T-helper 2 cell (primary cell): ENCODE results near the gene CHAF1A.

Experiments used
- DNase-seq, 5 experiments: peaks; one replicate each; pipeline versions ENCODE4 v3.0.0 to v3.0.0-alpha.2; 2012 to 2022

Gene CHAF1A

DNA sequence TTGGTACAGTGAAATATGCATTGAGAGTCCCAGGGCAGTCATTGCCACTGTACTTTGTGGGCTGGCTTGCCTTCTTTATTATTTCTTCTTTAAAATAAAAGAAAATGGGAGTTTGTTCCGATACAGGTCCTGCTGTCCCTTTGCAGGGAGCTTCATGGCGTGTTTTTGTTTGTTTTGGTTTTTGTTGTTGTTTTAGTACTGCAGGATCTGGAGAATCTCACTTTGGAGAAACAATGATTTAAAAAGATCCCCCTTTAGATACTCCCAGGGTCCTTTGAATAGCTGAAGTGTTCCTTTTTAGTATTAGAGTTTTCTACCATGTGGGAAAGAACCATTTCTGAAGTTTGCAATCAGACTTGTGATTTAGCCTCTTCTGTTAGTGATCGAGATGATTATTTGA is 11.1 kb downstream of the CHAF1A start:
- DNase-seq = no peak

GRCh38 chr19:4414144-4414799 is 11.8 kb downstream of the CHAF1A start:
- no peak for DNase-seq

DNA sequence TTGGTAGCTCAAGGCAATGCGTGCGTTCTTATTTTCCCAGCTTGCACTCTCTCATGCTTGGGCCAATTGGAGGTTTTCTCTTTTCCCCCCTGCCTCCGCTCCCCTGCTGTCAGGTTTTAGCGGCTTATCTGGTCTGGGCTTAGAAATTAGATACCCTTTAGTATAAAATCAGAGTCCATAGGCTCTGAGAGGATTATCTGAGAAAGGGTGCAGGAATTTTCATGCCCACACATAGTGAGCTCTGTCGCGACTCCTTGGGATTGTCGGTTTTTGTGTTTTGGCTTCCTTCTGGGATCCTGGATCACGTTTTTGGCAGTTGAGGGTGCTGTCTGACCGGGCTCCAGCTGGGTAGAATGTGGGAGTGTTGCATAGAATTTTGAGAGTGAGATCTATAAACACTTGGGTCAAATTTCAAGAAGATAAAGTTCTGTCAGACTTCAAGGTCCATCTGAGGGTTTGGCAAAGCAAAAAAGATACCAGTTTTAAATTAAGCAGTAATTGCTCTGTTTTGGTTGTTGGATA is 12.4 kb downstream of the CHAF1A start:
- DNase-seq = no peak

DNA sequence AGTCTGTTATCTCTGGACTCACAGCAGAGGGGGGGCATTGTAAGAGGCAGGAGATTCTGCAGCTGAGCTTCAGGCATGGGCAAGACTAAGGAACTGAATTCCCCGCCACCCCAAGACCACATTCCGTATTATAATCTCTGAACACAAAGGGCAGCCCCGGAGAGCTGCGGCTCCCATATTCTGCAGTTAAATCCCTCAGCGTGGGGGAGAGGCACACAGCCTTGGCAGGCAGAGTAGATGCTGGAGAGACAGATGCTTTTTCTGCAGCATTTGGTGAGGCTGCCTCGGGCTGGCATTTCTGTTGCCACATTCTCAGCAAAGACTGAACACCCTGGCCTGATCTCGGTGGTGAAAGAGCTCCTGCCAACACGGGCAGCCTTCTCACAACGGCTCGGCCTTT is 12.9 kb downstream of the CHAF1A start:
- no peak for DNase-seq

DNA sequence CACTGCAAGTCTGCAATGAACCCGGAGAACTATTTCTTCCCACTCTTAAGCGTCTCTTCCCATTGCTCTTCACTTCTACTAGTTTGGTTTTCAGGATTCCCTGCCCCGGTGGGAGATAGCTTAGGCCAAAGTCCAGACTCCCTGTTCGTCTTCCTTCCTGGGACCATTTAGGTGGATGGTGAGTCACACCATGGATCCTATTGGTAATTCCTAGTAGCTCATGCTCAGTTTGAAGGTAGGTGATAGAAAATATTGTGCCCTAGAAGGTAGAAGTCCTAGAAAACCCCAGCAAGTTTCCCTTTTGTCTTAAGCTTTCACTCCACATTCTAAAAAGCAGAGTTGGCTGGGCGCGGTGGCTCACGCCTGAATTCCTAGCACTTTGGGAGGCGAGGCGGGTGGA is 13.8 kb downstream of the CHAF1A start:
- DNase-seq = no peak

- DNase-seq = no peak
Observed at GRCh38 chr19:4423416-4424126, 21.1 kb downstream of the CHAF1A start.

- no peak for DNase-seq
Observed at GRCh38 chr19:4425537-4425936, 23.1 kb downstream of the CHAF1A start.

GRCh38 chr19:4428326-4428975 is 26.0 kb downstream of the CHAF1A start:
- no peak for DNase-seq

DNA sequence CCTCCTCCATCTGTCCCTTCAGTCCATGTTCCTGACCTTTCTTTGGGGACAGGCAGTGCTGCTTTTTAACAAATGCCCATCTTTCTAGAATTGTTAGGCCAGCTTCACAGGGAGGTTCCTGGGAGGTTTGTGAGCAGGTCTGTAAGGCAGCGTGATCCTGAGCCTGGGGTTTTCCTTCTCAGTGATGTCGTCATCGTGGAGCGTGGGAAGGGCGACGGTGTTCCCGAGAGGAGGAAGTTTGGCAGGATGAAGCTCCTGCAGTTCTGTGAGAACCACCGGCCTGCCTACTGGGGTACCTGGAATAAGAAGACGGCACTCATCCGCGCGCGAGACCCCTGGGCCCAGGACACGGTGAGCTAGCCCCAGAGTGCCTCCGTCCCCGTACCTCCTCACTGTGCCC is 26.8 kb downstream of the CHAF1A start:
- no peak for DNase-seq

GRCh38 chr19:4429771-4430171 is 27.3 kb downstream of the CHAF1A start:
- DNase-seq = no peak

- DNase-seq = no peak
Observed at GRCh38 chr19:4430760-4431159, 28.3 kb downstream of the CHAF1A start.

GRCh38 chr19:4431296-4431695 is 28.9 kb downstream of the CHAF1A start:
- DNase-seq = no peak

GRCh38 chr19:4431808-4432674 is 29.6 kb downstream of the CHAF1A start:
- DNase-seq = no peak

DNA sequence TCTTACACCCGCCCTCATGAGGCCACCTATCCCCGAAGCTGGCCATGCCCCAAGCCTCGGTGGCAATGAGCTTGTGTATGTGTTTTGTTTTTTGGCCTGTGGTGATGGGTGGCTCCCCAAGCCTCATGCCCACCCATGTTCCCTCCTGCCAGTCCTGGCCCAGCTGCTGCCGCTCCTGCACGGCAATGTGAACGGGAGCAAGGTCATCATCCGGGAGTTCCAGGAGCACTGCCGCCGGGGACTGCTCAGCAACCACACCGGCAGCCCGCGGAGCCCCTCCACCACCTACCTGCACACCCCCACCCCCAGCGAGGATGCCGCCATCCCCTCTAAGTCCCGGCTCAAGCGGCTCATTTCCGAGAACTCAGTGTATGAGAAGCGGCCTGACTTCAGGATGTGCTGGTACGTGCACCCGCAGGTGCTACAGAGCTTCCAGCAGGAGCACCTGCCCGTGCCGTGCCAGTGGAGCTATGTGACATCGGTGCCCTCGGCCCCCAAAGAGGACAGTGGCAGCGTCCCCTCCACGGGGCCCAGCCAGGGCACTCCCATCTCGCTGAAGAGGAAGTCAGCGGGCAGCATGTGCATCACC is 30.6 kb downstream of the CHAF1A start:
- DNase-seq = no peak

GRCh38 chr19:4434391-4434790 is 32.0 kb downstream of the CHAF1A start:
- DNase-seq = no peak

DNA sequence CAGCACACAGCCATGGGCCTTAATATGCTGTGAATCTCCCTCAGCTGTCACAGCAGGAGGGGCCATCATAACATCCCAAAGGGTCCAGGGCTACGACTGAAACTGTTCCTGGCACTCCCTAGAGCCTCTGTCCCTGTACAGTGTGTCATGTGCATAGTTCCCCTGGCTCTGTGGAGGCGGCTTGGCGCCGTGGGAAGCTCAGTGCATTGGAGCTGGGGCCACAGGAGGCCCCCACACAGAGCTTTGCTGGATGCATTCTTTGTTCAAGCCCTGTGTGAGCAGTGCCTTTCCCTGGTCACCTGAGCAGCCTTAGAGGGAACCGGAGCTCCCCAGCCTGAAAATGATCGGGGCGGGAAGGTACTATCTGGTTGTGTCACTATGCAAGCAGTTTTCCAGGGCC is 33.8 kb downstream of the CHAF1A start:
- DNase-seq = no peak

GRCh38 chr19:4437103-4437502 is 34.7 kb downstream of the CHAF1A start:
- no peak for DNase-seq

- no peak for DNase-seq
Observed at GRCh38 chr19:4439243-4439642, 36.8 kb downstream of the CHAF1A start.

GRCh38 chr19:4441994-4442818 is 39.8 kb downstream of the CHAF1A start:
- no peak for DNase-seq

DNA sequence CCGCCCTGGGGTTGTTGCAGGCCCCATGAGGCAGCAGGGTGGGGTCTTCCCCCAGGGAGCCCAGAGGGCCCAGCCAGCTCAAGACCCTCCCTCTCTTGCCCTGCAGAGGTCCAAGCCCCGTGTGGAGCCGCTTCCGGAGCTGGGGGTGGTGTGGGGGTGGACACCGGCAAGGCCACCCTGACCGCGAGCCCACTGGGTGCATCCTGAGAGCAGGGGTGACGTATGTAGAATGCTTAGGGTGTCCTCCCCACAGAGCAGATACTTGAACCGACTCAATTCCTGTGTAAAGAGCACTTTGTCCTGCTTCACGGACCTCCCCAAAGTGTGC is 40.3 kb downstream of the CHAF1A start:
- DNase-seq = no peak

- DNase-seq = no peak
Observed at GRCh38 chr19:4443188-4443587, 40.7 kb downstream of the CHAF1A start.
